Glutamatergic neuron (in vitro differentiated cells): ENCODE results near the gene POLD4. TPM values are rescaled to one million over a fixed set of nuclear protein-coding genes. Genes with fewer than 3 reads are reported as not detected.

Experiments used
- DNase-seq: peaks from one replicate; pipeline ENCODE4 v3.0.0; 2022
- H3K27ac Mint-ChIP-seq: one replicate; pipeline ENCODE4 v1.8.0; 2020; ENCODE audit warnings: mild to moderate bottlenecking, mixed read lengths, inconsistent platforms; ENCODE audit not compliant: unreplicated experiment
- H3K27me3 Mint-ChIP-seq: one replicate; pipeline ENCODE4 v1.8.0; 2020; ENCODE audit warnings: mild to moderate bottlenecking, moderate library complexity, mixed read lengths, inconsistent platforms; ENCODE audit not compliant: unreplicated experiment
- H3K36me3 Mint-ChIP-seq: one replicate; pipeline ENCODE4 v1.8.0; 2020; ENCODE audit warnings: mild to moderate bottlenecking, mixed read lengths, inconsistent platforms; ENCODE audit not compliant: unreplicated experiment
- H3K4me1 Mint-ChIP-seq: one replicate; pipeline ENCODE4 v1.8.0; 2020; ENCODE audit warnings: mild to moderate bottlenecking, low read depth, mixed read lengths, inconsistent platforms; ENCODE audit not compliant: unreplicated experiment
- H3K4me3 Mint-ChIP-seq: one replicate; pipeline ENCODE4 v1.8.0; 2020; ENCODE audit warnings: mild to moderate bottlenecking, mixed read lengths, inconsistent platforms; ENCODE audit not compliant: unreplicated experiment
- H3K9me3 Mint-ChIP-seq: one replicate; pipeline ENCODE4 v1.8.0; 2020; ENCODE audit warnings: mild to moderate bottlenecking, moderate library complexity, mixed read lengths, inconsistent platforms; ENCODE audit not compliant: unreplicated experiment
- total RNA-seq: library from RNA; stranded (reverse); fragmentation: NEBNext Ultra II Directional; extraction: Animal tissue kit (Norgen Biotek cat#: 25700); gene quantifications from one replicate; pipeline ENCODE4 v1.2.1, GENCODE V29; 2021; ENCODE audit not compliant: unreplicated experiment
- TF ChIP-seq, protein P1 (sequence below): fragments of 200-600 bp; sonication (generic); IDR thresholded peaks from one replicate; pipeline ENCODE4 v1.5.0; 2021; ENCODE audit not compliant: partially characterized antibody, unreplicated experiment

POLD4 gene
- total RNA-seq, 1 donor from 2014 or later = 15.4 TPM

GRCh38 chr11:67366546-67366945 lies 13.2 kb upstream of the POLD4 start:
- H3K36me3 Mint-ChIP-seq = no peaks in the 10 kb centered on the region
- H3K4me1 Mint-ChIP-seq = peaks cover 4% of the 10 kb centered on the region
- peaks cover 13% of the 10 kb centered on the region for H3K27me3 Mint-ChIP-seq
- no peak for DNase-seq
- no peak overlapping the region for H3K27ac Mint-ChIP-seq
- H3K9me3 Mint-ChIP-seq = peaks cover 5% of the 10 kb centered on the region
- TF ChIP-seq, protein P1, sequence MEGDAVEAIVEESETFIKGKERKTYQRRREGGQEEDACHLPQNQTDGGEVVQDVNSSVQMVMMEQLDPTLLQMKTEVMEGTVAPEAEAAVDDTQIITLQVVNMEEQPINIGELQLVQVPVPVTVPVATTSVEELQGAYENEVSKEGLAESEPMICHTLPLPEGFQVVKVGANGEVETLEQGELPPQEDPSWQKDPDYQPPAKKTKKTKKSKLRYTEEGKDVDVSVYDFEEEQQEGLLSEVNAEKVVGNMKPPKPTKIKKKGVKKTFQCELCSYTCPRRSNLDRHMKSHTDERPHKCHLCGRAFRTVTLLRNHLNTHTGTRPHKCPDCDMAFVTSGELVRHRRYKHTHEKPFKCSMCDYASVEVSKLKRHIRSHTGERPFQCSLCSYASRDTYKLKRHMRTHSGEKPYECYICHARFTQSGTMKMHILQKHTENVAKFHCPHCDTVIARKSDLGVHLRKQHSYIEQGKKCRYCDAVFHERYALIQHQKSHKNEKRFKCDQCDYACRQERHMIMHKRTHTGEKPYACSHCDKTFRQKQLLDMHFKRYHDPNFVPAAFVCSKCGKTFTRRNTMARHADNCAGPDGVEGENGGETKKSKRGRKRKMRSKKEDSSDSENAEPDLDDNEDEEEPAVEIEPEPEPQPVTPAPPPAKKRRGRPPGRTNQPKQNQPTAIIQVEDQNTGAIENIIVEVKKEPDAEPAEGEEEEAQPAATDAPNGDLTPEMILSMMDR = no peak
- H3K4me3 Mint-ChIP-seq = no peak overlapping the region

DNA sequence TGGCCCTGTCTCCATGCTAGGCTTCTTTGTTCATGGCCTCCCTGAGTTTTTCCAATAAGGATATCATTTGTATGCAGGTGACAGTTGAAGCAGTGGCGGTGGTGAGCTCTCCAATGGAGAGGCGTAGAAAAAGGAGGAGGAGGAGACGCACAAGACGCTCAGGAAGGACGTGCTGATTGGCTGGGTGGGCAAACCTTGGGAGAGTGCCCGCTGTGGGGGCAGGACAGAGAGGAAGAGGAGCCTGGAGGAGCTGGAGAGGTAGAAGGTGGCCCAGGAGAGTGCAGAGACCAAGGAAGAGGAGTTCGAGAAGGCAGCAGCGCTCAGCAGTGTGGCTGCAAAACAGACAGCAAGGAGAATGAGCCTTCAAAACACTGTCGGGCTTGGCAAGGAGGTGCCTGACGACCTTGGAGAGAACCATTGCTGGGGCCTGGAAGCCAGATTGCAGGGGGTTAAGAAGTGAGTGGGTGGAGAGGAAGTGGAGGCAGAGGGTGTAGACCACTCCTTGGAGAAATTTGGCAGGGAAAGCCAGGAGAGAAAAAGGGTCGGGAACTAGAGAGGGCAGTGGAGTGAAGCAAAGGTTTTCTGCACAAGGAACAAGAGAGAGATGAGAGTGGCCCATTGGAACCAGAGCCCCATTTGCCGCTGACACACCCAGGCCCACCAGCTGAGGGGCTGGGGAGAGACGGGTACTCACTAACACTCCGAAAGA lies 12.5 kb upstream of the POLD4 start:
- Mint-ChIP-seq H3K27ac (no peak overlapping the region), H3K27me3 (peaks cover 10% of the 10 kb centered on the region), H3K4me3 (no peak overlapping the region), H3K4me1 (no peaks in the 10 kb centered on the region), H3K9me3 (peaks cover 5% of the 10 kb centered on the region), H3K36me3 (no peaks in the 10 kb centered on the region)
- no peak for DNase-seq
- TF ChIP-seq, protein P1 = no peak

- H3K27ac Mint-ChIP-seq = no peak overlapping the region
- peaks cover 5% of the 10 kb centered on the region for H3K9me3 Mint-ChIP-seq
- no peaks in the 10 kb centered on the region for H3K4me1 Mint-ChIP-seq
- H3K27me3 Mint-ChIP-seq = peaks cover 10% of the 10 kb centered on the region
- TF ChIP-seq, protein P1 = no peak
- H3K4me3 Mint-ChIP-seq = no peak overlapping the region
- DNase-seq = no peak
- no peaks in the 10 kb centered on the region for H3K36me3 Mint-ChIP-seq
Measured at GRCh38 chr11:67364783-67365722, 11.7 kb upstream of the POLD4 start.

DNA sequence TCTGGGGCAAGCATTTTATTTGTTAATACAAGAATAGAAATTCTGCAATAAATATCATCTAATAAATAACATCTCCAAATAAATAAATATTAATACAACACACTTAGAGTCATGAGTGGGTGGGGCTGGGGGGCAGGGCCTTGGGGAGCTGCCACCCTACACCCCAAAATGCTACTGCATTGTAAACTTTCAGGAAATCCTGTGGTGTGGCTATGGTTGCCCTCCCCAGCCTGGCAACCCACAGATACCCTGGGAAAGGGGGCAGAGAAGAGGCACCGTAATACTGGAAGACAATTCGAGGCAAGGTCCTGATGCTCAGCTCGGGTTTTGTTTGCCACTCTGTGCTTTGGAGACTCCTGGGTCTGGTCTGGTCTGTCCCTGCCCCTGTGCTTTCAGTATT lies 10.8 kb upstream of the POLD4 start:
- DNase-seq = no peak
- H3K4me1 Mint-ChIP-seq = no peaks in the 10 kb centered on the region
- no peaks in the 10 kb centered on the region for H3K36me3 Mint-ChIP-seq
- TF ChIP-seq, protein P1 = no peak
- no peak overlapping the region for H3K27ac Mint-ChIP-seq
- no peak overlapping the region for H3K4me3 Mint-ChIP-seq
- H3K27me3 Mint-ChIP-seq = peaks cover 11% of the 10 kb centered on the region
- peaks cover 5% of the 10 kb centered on the region for H3K9me3 Mint-ChIP-seq
